SW 1271 (cell line): ENCODE measurements around the gene AP1S1.
"Not testable (repeated sequence)": the region's sequence is repeated elsewhere in the genome, so short reads cannot be mapped to it uniquely, and the experiment has no call there.

Experiments used
- DNase-seq, 2 experiments: peaks; one replicate each; lab custom pipeline; 2025; lab: John Stamatoyannopoulos, UW

Gene AP1S1

GRCh38 chr7:101153969-101154692 is at the start of gene AP1S1:
TSS of gene AP1S1 (plus strand) at chr7:101154476. CDS start at chr7:101154515, 39 bp downstream.
- DNase-seq = peak; percentile 87 to 95

- DNase-seq = no peak
These were observed 49.5 kb upstream of the AP1S1 start for GRCh38 chr7:101104799-101105198.

GRCh38 chr7:101105248-101105647 is 49.0 kb upstream of the AP1S1 start:
- not testable (repeated sequence) for DNase-seq

GRCh38 chr7:101106386-101106785 is 47.9 kb upstream of the AP1S1 start:
- DNase-seq = no peak

- DNase-seq = no peak
These were observed 45.9 kb upstream of the AP1S1 start for GRCh38 chr7:101108330-101108857.

- DNase-seq = no peak
These were observed 45.3 kb upstream of the AP1S1 start for GRCh38 chr7:101108961-101109360.

GRCh38 chr7:101109368-101109767 is 44.9 kb upstream of the AP1S1 start:
- DNase-seq = no peak

GRCh38 chr7:101111261-101111660 is 43.0 kb upstream of the AP1S1 start:
- no peak for DNase-seq

GRCh38 chr7:101112233-101112632 is 42.0 kb upstream of the AP1S1 start:
- DNase-seq = no peak

- not testable (repeated sequence) for DNase-seq
These were observed 41.1 kb upstream of the AP1S1 start for GRCh38 chr7:101113140-101113539.

- no peak for DNase-seq
These were observed 40.4 kb upstream of the AP1S1 start for GRCh38 chr7:101113836-101114235.

- no peak for DNase-seq
These were observed 39.8 kb upstream of the AP1S1 start for GRCh38 chr7:101114492-101114891.

- DNase-seq = no peak
These were observed 39.1 kb upstream of the AP1S1 start for GRCh38 chr7:101115215-101115614.

- DNase-seq = no peak
These were observed 37.4 kb upstream of the AP1S1 start for GRCh38 chr7:101116898-101117297.

- no peak for DNase-seq
These were observed 35.4 kb upstream of the AP1S1 start for GRCh38 chr7:101118856-101119255.

- DNase-seq = no peak
These were observed 34.4 kb upstream of the AP1S1 start for GRCh38 chr7:101119876-101120275.

GRCh38 chr7:101120315-101120714 is 34.0 kb upstream of the AP1S1 start:
- no peak for DNase-seq

- DNase-seq = not testable (repeated sequence)
These were observed 32.7 kb upstream of the AP1S1 start for GRCh38 chr7:101121631-101121990.

- peak; percentile 87 to 93 for DNase-seq
These were observed 32.0 kb upstream of the AP1S1 start for GRCh38 chr7:101121991-101122932.

GRCh38 chr7:101122933-101123702 is 31.2 kb upstream of the AP1S1 start:
- no peak for DNase-seq

GRCh38 chr7:101123703-101124068 is 30.6 kb upstream of the AP1S1 start:
- DNase-seq = no peak
